Measurements from ENCODE around the gene CAPRIN1. TPM values are rescaled to one million over a fixed set of nuclear protein-coding genes. Genes with fewer than 3 reads are reported as not detected.

The CAPRIN1 gene
- total and polyA plus RNA-seq, 2 of the 8 experiments (the other 6 are each of a cell fraction or from before 2014, with no cell fraction given), result 221 to 317 TPM

DNA sequence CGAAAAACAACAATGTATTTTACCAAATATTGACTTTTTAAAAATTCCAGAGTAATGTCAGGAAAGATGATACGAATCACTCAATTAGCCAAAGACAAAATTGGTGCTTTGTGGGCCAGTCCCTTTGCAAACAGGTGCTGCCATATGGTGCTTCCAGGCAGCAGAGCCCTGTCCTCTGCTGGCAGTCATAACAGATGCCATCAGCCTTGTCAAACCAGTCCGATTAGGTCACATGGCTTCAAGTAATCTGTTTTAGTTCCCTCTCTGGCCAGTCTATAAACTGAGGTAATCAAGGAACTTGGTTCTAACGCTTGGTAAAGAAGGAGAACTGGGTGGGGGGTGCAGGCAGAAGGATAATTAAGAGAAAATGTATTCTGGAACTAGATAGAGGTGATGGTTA, 49.1 kb upstream of the CAPRIN1 start:
- DNase-seq (ENCODE audit: low read depth in 1 of 2, low spot score in 2 of 2), result no peak
- no peak overlapping the region for H3K56ac ChIP-seq (replicated peaks; ENCODE audit: insufficient read length, low read depth, low read length)
- H2BK5ac ChIP-seq (ENCODE audit: low read depth, low read length), result no peak overlapping the region
- 86% methylated on average over 4 of the region's 4 CpGs; no CpG with 5 or more reads in 1 of the 2 experiments for WGBS, 2 experiments (ENCODE audit: extremely low coverage in 1 of 2, insufficient coverage in 1 of 2, insufficient read length in 1 of 2, insufficient replicate concordance in 2 of 2, low coverage in 1 of 2, low lambda C conversion rate in 2 of 2, missing lambda C conversion rate in 1 of 2)
- H2BK20ac ChIP-seq (ENCODE audit: low read length), result no peak overlapping the region
- H3K79me2 ChIP-seq (ENCODE audit: control insufficient read depth in 1 of 2, insufficient read depth in 2 of 2, low read length in 2 of 2), result no peaks in the 10 kb centered on the region
- POLR2A ChIA-PET (ENCODE audit: partially characterized antibody), result no interaction called here
- no peak overlapping the region for H4K91ac ChIP-seq (replicated peaks; ENCODE audit: insufficient read length, low read length)
- H4K8ac ChIP-seq (ENCODE audit: extremely low read depth, insufficient read depth, low read length), result no peak overlapping the region
- H2BK120ac ChIP-seq (replicated peaks; ENCODE audit: low read depth, low read length), result no peak overlapping the region
- H3K18ac ChIP-seq (ENCODE audit: extremely low read depth, low read length), result no peak overlapping the region
- no peak overlapping the region for H3K9ac ChIP-seq (replicated peaks in 1 of 4; ENCODE audit: extremely low read depth in 1 of 4, low read depth in 3 of 4, low read length in 3 of 4)
- H3K36me3 ChIP-seq (ENCODE audit: control insufficient read depth in 2 of 4, insufficient read depth in 4 of 4, low read length in 3 of 4), result no peaks in the 10 kb centered on the region
- no peak overlapping the region for H3K27ac ChIP-seq (ENCODE audit: low read depth, low read length)
- H2AK5ac ChIP-seq (ENCODE audit: low read depth, low read length), result no peak overlapping the region
- H2BK12ac ChIP-seq (ENCODE audit: low read depth, low read length), result no peak overlapping the region
- CTCF ChIA-PET (ENCODE audit: partially characterized antibody), result interaction anchor here (0.6 to 1.2 kb wide), 3 partner anchors 26 to 144 kb away, joined by 3 read pairs; no protein-coding TSS in a partner anchor
- no peaks in the 10 kb centered on the region for H3K23me2 ChIP-seq (ENCODE audit: low read depth, low read length)
- H3K4me3 ChIP-seq (ENCODE audit: extremely low read depth in 1 of 4, insufficient read depth in 2 of 4, low read depth in 3 of 4, low read length in 4 of 4), result no peak overlapping the region
- H3K9me3 ChIP-seq (ENCODE audit: insufficient read depth in 2 of 2, low read depth in 1 of 2, low read length in 1 of 2), result no peaks in the 10 kb centered on the region
- no peaks in the 10 kb centered on the region for H4K20me1 ChIP-seq (replicated peaks in 1 of 2; ENCODE audit: control insufficient read depth in 1 of 2, insufficient read depth in 2 of 2, low read length in 2 of 2)
- H3K23ac ChIP-seq (ENCODE audit: insufficient read length), result no peak overlapping the region
- TF ChIP-seq NANOG (IDR thresholded peaks at IDR 0.05; ENCODE audit: insufficient read depth, low read depth, low read length, poor library complexity, severe bottlenecking), result no peak
- TF ChIP-seq, protein P1, sequence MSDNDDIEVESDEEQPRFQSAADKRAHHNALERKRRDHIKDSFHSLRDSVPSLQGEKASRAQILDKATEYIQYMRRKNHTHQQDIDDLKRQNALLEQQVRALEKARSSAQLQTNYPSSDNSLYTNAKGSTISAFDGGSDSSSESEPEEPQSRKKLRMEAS (IDR thresholded peaks at IDR 0.05), result no peak
- TF ChIP-seq, protein P2, sequence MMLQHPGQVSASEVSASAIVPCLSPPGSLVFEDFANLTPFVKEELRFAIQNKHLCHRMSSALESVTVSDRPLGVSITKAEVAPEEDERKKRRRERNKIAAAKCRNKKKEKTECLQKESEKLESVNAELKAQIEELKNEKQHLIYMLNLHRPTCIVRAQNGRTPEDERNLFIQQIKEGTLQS (IDR thresholded peaks at IDR 0.05; ENCODE audit: insufficient read depth, low read depth, low read length), result no peak
- FAIRE-seq, result no peak
- H3K27me3 ChIP-seq (replicated peaks in 1 of 4; ENCODE audit: control insufficient read depth in 3 of 4, extremely low read depth in 1 of 4, insufficient read depth in 3 of 4, low read length in 3 of 4), result peaks cover 0 to 5% (median 2%) of the 10 kb centered on the region in 4 experiments; a peak in 4 of 7 replicates
- no peak overlapping the region for H3K14ac ChIP-seq (ENCODE audit: insufficient read length)
- no peak overlapping the region for H2BK15ac ChIP-seq (ENCODE audit: low read length)
- no peak overlapping the region for H3K4me2 ChIP-seq (ENCODE audit: insufficient read depth in 1 of 2, low read depth in 2 of 2, low read length in 2 of 2)
- H3K79me1 ChIP-seq (ENCODE audit: low read depth, low read length), result no peaks in the 10 kb centered on the region
- no peak overlapping the region for H3K4ac ChIP-seq (replicated peaks; ENCODE audit: insufficient read length, low read depth, low read length)
- no peak overlapping the region for H4K5ac ChIP-seq (ENCODE audit: insufficient read length, low read depth, low read length)
- peaks cover 0 to 2% (median 0%) of the 10 kb centered on the region in 4 experiments; a peak in 1 of 7 replicates for H3K4me1 ChIP-seq (replicated peaks in 1 of 4; ENCODE audit: control insufficient read depth in 3 of 4, insufficient read depth in 4 of 4, low read length in 3 of 4)
- no peak overlapping the region for H2AFZ ChIP-seq (ENCODE audit: low read length)
